KOPT-K1 (cell line): ENCODE data around the gene SIRT7.
"Not testable (repeated sequence)": the region's sequence is repeated elsewhere in the genome, so short reads cannot be mapped to it uniquely, and the experiment has no call there.

Experiments
- H3K27ac ChIP-seq: fragments of 200-600 bp; sonication (generic); 2 replicates; pipeline ENCODE4 v1.5.1; 2016; ENCODE audit warnings: antibody characterized with exemption, mild to moderate bottlenecking, low read depth, low read length; ENCODE audit not compliant: poor library complexity, severe bottlenecking
- H3K36me3 ChIP-seq: fragments of 200-600 bp; sonication (generic); 2 replicates; pipeline ENCODE4 v1.5.1; 2017; ENCODE audit warnings: antibody characterized with exemption, mild to moderate bottlenecking, low read length, moderate library complexity; ENCODE audit not compliant: insufficient read depth
- H3K9me3 ChIP-seq: fragments of 200-600 bp; sonication (generic); 2 replicates; pipeline ENCODE4 v1.5.1; 2017; ENCODE audit warnings: antibody characterized with exemption, low read length, mild to moderate bottlenecking; ENCODE audit not compliant: insufficient read depth, poor library complexity, severe bottlenecking

Gene SIRT7

GRCh38 chr17:81921996-81922565 lies 4.1 kb upstream of the SIRT7 start:
- no peak overlapping the region for H3K27ac ChIP-seq

DNA sequence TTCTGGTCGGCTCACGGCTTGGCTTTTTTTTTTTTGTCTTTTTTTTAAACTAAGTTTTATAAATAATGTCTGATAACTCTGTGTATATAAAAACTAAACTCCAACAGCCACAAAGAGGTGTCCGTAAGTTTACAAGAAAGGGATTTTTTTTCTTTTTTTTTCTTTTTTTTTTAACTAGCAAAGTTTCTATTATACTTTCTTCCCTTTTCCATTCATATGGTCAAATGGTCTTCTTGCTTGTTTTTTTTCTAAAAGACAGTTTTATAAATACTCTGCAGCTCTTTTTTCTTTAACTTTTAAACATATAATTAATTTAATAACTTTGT lies 3.5 kb upstream of the SIRT7 start:
- Histone ChIP-seq H3K27ac (no peak overlapping the region), H3K36me3 (peaks cover 29% of the 10 kb centered on the region), H3K9me3 (no peaks in the 10 kb centered on the region)

More at GRCh38 chr17:81921996-81922565, 4.1 kb upstream of the SIRT7 start:
- peaks cover 29% of the 10 kb centered on the region for H3K36me3 ChIP-seq
- H3K9me3 ChIP-seq: no peaks in the 10 kb centered on the region

GRCh38 chr17:81920612-81921536 lies 2.9 kb upstream of the SIRT7 start:
- no peaks in the 10 kb centered on the region for H3K9me3 ChIP-seq
- H3K27ac ChIP-seq: no peak overlapping the region
- peaks cover 33% of the 10 kb centered on the region for H3K36me3 ChIP-seq

- H3K9me3 ChIP-seq: no peaks in the 10 kb centered on the region
- H3K27ac ChIP-seq: no peak overlapping the region
- peaks cover 52% of the 10 kb centered on the region for H3K36me3 ChIP-seq
Measured at GRCh38 chr17:81918832-81919545, 1.0 kb upstream of the SIRT7 start.

GRCh38 chr17:81918333-81918669 lies 325 bp upstream of the SIRT7 start:
- Histone ChIP-seq H3K36me3 (peaks cover 59% of the 10 kb centered on the region), H3K27ac (peak overlapping the region; percentile 67)
- not testable (repeated sequence) for H3K9me3 ChIP-seq

- Histone ChIP-seq H3K9me3 (no peaks in the 10 kb centered on the region), H3K27ac (no peak overlapping the region), H3K36me3 (peaks cover 64% of the 10 kb centered on the region)
Measured at GRCh38 chr17:81916234-81917001, 1.6 kb downstream of the SIRT7 start.

DNA sequence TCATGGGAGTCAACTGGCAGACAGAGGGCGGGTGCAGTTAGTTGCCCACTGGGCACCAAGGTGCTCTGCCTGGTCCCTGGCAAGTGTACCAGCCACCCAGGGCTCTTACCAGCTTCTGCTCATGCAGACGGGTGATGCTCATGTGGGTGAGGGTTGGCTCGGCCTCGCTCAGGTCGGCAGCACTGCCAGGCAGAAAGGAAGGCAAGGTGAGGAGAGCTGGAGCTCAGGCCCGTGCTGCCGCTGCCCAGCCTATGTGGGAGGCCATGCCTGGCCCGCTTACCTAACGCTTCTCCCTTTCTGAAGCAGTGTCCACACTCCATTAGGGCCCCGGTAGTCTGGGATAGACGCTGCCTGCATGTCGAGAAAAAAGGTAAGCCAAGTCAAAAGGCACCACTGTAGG lies 2.6 kb downstream of the SIRT7 start:
- Histone ChIP-seq H3K27ac (no peak overlapping the region), H3K36me3 (peaks cover 58% of the 10 kb centered on the region), H3K9me3 (no peaks in the 10 kb centered on the region)

GRCh38 chr17:81914103-81914850 lies 3.7 kb downstream of the SIRT7 start:
- Histone ChIP-seq H3K27ac (no peak overlapping the region), H3K9me3 (no peaks in the 10 kb centered on the region)

DNA sequence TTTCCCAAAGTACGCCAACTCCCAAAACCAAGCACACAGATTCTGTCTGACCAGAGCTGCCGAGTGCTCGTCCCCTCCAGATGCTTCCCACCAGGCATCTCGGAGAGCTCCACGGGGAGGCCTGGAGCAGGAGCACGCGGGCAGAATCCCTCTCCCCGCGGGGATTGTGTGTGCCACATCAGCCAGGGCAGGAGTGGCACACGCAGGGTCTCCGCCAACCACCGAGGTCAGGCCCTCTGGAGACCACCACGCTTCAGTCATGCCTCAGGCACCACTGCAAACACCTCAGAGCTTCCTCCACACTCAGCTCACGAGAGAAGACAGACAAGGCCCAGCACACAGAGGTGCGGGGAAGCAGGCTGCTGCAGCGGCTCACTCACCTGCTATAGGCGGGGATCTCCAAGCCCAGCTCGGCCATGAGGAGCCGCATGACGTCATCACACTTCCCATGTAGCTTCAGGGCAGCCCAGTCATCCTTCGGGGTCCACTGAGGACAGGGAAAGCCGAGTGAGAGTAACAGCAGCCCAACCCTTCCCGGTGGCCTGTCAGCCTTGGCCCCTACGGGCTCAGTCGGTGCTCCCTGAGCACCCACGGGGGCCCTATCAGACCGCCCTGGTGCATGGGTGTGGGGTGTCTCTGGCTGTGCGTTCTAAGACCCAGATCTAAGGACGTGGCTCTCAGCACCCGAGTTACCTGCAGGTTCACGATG lies 4.4 kb downstream of the SIRT7 start:
- peaks cover 57% of the 10 kb centered on the region for H3K36me3 ChIP-seq
- no peaks in the 10 kb centered on the region for H3K9me3 ChIP-seq
- no peak overlapping the region for H3K27ac ChIP-seq

More at GRCh38 chr17:81914103-81914850, 3.7 kb downstream of the SIRT7 start:
- peaks cover 53% of the 10 kb centered on the region for H3K36me3 ChIP-seq

DNA sequence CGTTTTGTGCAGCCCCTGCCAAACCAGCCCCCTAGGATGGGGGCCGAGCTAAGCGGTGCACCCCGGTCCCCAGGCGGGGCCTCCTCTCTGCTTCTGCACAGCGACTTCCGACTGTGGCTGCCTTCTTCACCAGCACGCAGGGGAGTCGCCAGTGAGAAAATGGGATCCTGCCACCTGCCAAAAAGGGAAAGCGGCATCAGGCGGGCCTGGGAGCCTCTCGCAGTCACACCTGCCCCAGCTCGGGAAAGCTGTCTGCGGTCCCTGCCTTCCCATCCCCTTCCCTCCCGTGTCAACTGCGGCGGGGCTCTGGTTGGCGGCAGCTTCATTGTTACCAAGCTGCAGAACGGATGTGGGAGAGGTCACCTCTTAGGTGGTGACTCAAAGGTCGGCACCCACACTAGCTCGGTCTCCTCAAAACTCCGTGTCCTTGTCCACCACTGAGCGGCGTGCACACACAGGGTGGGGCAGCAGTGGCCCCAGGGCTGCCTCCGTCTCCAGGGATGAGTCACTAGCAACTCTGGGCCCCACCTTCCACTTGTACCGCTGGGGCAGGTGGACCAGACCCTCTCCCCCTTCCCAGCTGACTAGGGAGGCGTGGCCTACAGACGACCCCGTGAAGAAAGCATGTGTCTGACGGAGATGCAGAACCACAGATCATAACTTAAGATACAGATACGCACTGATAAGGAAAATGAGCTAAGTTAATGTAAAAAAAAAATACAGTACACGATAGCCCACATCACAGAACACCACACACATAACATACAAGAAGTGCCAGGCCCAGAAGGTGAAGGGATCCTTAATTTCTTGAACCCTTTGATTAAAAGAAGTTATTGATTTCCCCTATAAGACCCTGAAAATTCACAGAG lies 5.3 kb downstream of the SIRT7 start:
- H3K27ac ChIP-seq: no peak overlapping the region
- H3K36me3 ChIP-seq: peaks cover 66% of the 10 kb centered on the region
- no peaks in the 10 kb centered on the region for H3K9me3 ChIP-seq

DNA sequence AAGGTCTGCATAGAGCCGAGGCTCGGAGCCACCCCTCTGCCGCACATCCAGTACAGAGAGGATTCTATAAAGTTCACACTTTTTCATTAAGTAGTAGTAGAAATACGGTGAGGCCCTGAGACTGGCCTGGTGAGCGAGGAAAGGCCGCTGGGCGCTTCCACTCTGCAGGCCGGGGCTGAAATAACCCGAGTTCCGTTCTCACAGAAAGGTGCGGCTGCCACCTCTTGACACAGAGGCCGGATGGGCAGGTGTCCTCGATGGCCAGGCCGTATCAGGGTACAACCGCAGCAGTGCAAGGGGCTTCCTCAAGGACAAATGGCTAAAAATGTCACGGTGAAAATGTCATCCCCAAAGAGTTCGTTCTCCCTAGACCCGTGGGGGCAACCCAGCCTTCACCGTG lies 6.0 kb downstream of the SIRT7 start:
- Histone ChIP-seq H3K27ac (no peak overlapping the region), H3K36me3 (peaks cover 73% of the 10 kb centered on the region), H3K9me3 (no peaks in the 10 kb centered on the region)

DNA sequence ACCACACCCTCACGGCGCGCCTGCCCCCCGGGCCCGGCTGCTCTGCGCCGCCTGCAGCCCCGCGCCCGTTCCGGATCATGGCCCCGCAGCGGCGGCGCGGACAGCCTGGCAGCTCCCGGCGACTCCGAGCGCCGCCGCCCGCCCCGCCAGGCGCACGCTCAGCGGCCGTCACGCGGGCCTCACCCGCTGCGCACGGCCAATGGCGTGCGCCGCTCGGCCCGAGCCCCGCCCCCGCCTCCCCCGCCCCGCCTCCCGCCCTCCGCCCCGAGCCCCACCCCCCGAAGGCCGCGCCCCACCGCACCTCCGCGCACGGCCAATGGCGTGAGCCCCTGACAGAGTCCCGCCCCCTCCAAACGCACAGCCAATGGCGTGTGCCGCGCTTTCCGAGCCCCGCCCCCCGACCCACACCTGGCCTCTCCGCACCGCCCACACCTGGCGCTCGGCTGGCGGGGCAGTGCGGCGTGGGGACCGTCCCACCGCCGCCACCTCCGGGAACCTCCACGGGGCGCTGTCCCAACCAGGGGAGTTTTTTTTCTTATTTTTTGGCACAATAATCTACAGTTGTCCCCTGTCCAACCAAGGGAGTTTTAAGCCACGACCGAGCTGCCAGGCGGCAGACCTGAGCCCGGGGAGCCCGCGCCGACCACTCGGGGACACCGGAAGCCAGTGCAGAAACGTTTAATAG lies 6.6 kb downstream of the SIRT7 start, which contains the start of gene PCYT2:
PCYT2 (minus strand) TSS at position 123 of the 685 bp plus-strand sequence; CDS start at position 79, 44 bp downstream.
- no peaks in the 10 kb centered on the region for H3K9me3 ChIP-seq
- H3K36me3 ChIP-seq: peaks cover 78% of the 10 kb centered on the region
- peak within 1 kb of the TSS; percentile 65 for H3K27ac ChIP-seq
